Heart left ventricle (tissue), 16 donors: ENCODE data around the gene PRKAR1B. TPM values are rescaled to one million over a fixed set of nuclear protein-coding genes. Genes with fewer than 3 reads are reported as not detected.
A peak's percentile ranks its signal among the peaks of the same experiment; 100 is the strongest.

Source experiments
- ATAC-seq, 4 donors: fragments of 200-7000 bp; cut with Tn5 transposase; one replicate each; pipeline ENCODE4 v1.9.1; 2020 to 2022; ENCODE audit warnings: moderate library complexity in 4 of 4, mild to moderate bottlenecking in 3 of 4, moderate number of reproducible peaks in 1 of 4
- DNase-seq, 5 donors: peaks; one replicate each; pipeline ENCODE4 v3.0.0-alpha.2; 2020
- H3K27ac ChIP-seq, 12 donors: fragments of 200-600 bp; sonication (generic) in 4 of 12; one replicate each; pipeline versions ENCODE4 v1.5.0 to v1.8.0; 2016 to 2022; ENCODE audit warnings: mild to moderate bottlenecking in 2 of 12
- H3K27me3 ChIP-seq, 9 donors: fragments of 200-600 bp; sonication (generic) in 2 of 9; one replicate each; pipeline versions ENCODE4 v1.5.1 to v1.8.0; 2016 to 2022; ENCODE audit warnings: mild to moderate bottlenecking in 3 of 9
- H3K36me3 ChIP-seq, 9 donors: fragments of 200-600 bp; sonication (generic) in 2 of 9; one replicate each; pipeline versions ENCODE4 v1.5.0 to v1.8.0; 2018 to 2022; ENCODE audit warnings: mild to moderate bottlenecking in 2 of 9
- H3K4me1 ChIP-seq, 12 donors: fragments of 200-600 bp; sonication (generic) in 4 of 12; one replicate each; pipeline versions ENCODE4 v1.5.0 to v1.8.0; 2016 to 2022; ENCODE audit warnings: mild to moderate bottlenecking in 3 of 12
- H3K4me3 ChIP-seq, 12 donors: fragments of 200-600 bp; sonication (generic) in 4 of 12; one replicate each; pipeline versions ENCODE4 v1.5.0 to v1.8.0; 2017 to 2022; ENCODE audit warnings: mild to moderate bottlenecking in 9 of 12, moderate library complexity in 4 of 12
- H3K9me3 ChIP-seq, 12 donors: fragments of 200-600 bp; sonication (generic) in 4 of 12; one replicate each; pipeline versions ENCODE4 v1.5.0 to v1.8.0; 2016 to 2022; ENCODE audit warnings: mild to moderate bottlenecking in 1 of 12
- CTCF ChIP-seq, 12 donors: fragments of 200-600 bp; sonication (generic) in 4 of 12; IDR thresholded peaks; one replicate each; pipeline versions ENCODE4 v1.5.0 to v1.8.0; 2018 to 2022; ENCODE audit warnings: antibody characterized with exemption in 12 of 12, mild to moderate bottlenecking in 5 of 12
- POLR2A ChIP-seq, 2 donors: fragments of 450-650 bp; IDR thresholded peaks; one replicate each; pipeline ENCODE4 v1.6.1; 2017; ENCODE audit warnings: antibody characterized with exemption in 2 of 2, mild to moderate bottlenecking in 2 of 2, moderate library complexity in 2 of 2
- WGBS, 4 donors: extraction: QIAGEN DNeasy Blood & Tissue Kit in 2 of 4; methylation state at CpG; one replicate each; pipeline versions ENCODE4 v1.1.5 to v1.1.7; 2013 to 2018; 5-methylcytosine and 5-hydroxymethylcytosine counted together
- intact Hi-C, 10 donors: fragments of 100-400 bp; cut with DNase I; formaldehyde crosslinking; loops; one replicate each; pipeline versions ENCODE4 v1.11.1 to v1.14.2; 2022
- polyA plus RNA-seq, 2 donors: library from polyadenylated mRNA; stranded (reverse); fragments of 200-250 nt; gene quantifications; one replicate each; pipeline ENCODE4 v1.2.3, GENCODE V29; 2013
- total RNA-seq, 9 donors: library from RNA; depleted of rRNA in 2 of 9; stranded (reverse); fragments of >200 nt in 2 of 9; fragmentation: NEBNext Ultra II Directional in 3 of 9; extraction: Animal tissue kit (Norgen Biotek cat#: 25700) in 3 of 9; gene quantifications; one replicate each; pipeline versions ENCODE4 v1.1.0 to v1.2.4, GENCODE V29; 2016 to 2023
- donor health status: ischemic (EF 13 %, LVEDD 7.1; RV severe dilation, severe dysfunction).
- donor health status: healthy with polysubstance abuse.
- donor health status: DM: no; HTN: yes; CAD: no.
- donor health status: DM: no; HTN: no; CAD: no.
- donor health status: ischemic (EF 25% LVEDD 6.9; RV normal size, moderate dysfunction).
- donor health status: ischemic (EF 25% LVEDD 5.7; RV mildly dilated, moderate dysfunction).
- donor health status: healthy.
- donor health status: DM: yes; HTN: yes; CAD: no.
- donor health status: ischemic (EF 35%, LVEDD 5.7; RV mildly dilated, moderate dysfunction).
- donor health status: nonischemic (EF 11% LVEDD 7.7; RV severe dilation, severe dysfunction).
- donor health status: DM: yes; HTN: yes; CAD: no.
- donor health status: PGD.
- donor health status: ischemic (EF 29% LVEDD 5.4; RV normal size, mild dysfunction).
- donor health status: nonischemic (EF 23%, LVEDD 6.1; RV moderate dilation, normal function).

PRKAR1B gene
- total and polyA plus RNA-seq, 11 donors, result 4.1 to 22.2 (median 17.9) TPM

- Histone ChIP-seq H3K9me3 (no peaks in the 10 kb centered on the region), H3K36me3 (no peaks in the 10 kb centered on the region), H3K4me1 (peaks cover 0 to 33% (median 20%) of the 10 kb centered on the region in 12 donors), H3K27me3 (no peaks in the 10 kb centered on the region), H3K27ac (peak overlapping the region in 11 of 12 donors; percentile 24 to 78 (median 66)), H3K4me3 (no peak overlapping the region)
- intact Hi-C loops, result loop anchor here in 1 of 10 donors (5.0 kb wide), 1 partner anchor 56 kb away; no protein-coding TSS in a partner anchor
- ATAC-seq (peak in 2 of 4 donors; percentile 3 to 24), DNase-seq (no peak)
- TF ChIP-seq CTCF (IDR thresholded peaks at IDR 0.05) (no peak), POLR2A (IDR thresholded peaks at IDR 0.05) (no peak)
- 58 to 74% (median 67%) methylated on average over 14 of the region's 14 CpGs for whole genome bisulfite sequencing, 4 donors
Measured at GRCh38 chr7:611281-611810, 115.7 kb downstream of the PRKAR1B start.

- no peak for TF ChIP-seq CTCF (IDR thresholded peaks at IDR 0.05)
- TF ChIP-seq POLR2A (IDR thresholded peaks at IDR 0.05), result no peak
- H3K4me1 ChIP-seq, result peaks cover 0 to 37% (median 20%) of the 10 kb centered on the region in 12 donors
- peaks cover 0 to 5% (median 0%) of the 10 kb centered on the region in 9 donors for H3K36me3 ChIP-seq
- peak in 4 of 5 donors; percentile 32 to 82 (median 56) for DNase-seq
- peak; percentile 77 to 95 (median 92) for ATAC-seq
- intact Hi-C loops, result loop anchor here in 1 of 10 donors (5.0 kb wide), 1 partner anchor 57 kb away; no protein-coding TSS in a partner anchor
- no peaks in the 10 kb centered on the region for H3K9me3 ChIP-seq
- H3K27me3 ChIP-seq, result no peaks in the 10 kb centered on the region
- no peak overlapping the region for H3K4me3 ChIP-seq
- peak overlapping the region; percentile 14 to 78 (median 63) for H3K27ac ChIP-seq
- WGBS, 4 donors, result 42 to 58% (median 46%) methylated on average over 21 of the region's 21 CpGs
Measured at GRCh38 chr7:610531-611280, 116.4 kb downstream of the PRKAR1B start.

- no peaks in the 10 kb centered on the region for H3K27me3 ChIP-seq
- 85 to 89% (median 86%) methylated on average over 8 to 10 of the region's 10 CpGs for WGBS, 4 donors
- no peaks in the 10 kb centered on the region for H3K9me3 ChIP-seq
- peaks cover 0 to 43% (median 21%) of the 10 kb centered on the region in 12 donors for H3K4me1 ChIP-seq
- ATAC-seq (no peak), DNase-seq (peak in 1 of 5 donors; percentile 52)
- intact Hi-C loops, result loop anchor here in 1 of 10 donors (5.0 kb wide), 1 partner anchor 57 kb away; no protein-coding TSS in a partner anchor
- peaks cover 0 to 11% (median 0%) of the 10 kb centered on the region in 9 donors for H3K36me3 ChIP-seq
- no peak overlapping the region for H3K4me3 ChIP-seq
- TF ChIP-seq POLR2A (IDR thresholded peaks at IDR 0.05) (no peak), CTCF (IDR thresholded peaks at IDR 0.05) (no peak)
- H3K27ac ChIP-seq, result peak overlapping the region; percentile 14 to 78 (median 63)
Measured at GRCh38 chr7:610141-610530, 116.9 kb downstream of the PRKAR1B start.

- WGBS, 4 donors, result 91 to 97% (median 96%) methylated on average over 7 of the region's 7 CpGs
- intact Hi-C loops, result no loop called here
- Histone ChIP-seq H3K4me1 (peaks cover 0 to 51% (median 28%) of the 10 kb centered on the region in 12 donors), H3K27me3 (no peaks in the 10 kb centered on the region), H3K36me3 (peaks cover 0 to 14% (median 0%) of the 10 kb centered on the region in 9 donors), H3K9me3 (no peaks in the 10 kb centered on the region), H3K4me3 (no peak overlapping the region), H3K27ac (no peak overlapping the region)
- no peak for ATAC-seq
- peak in 1 of 5 donors; percentile 20 for DNase-seq
- TF ChIP-seq POLR2A (IDR thresholded peaks at IDR 0.05), result no peak
- no peak for TF ChIP-seq CTCF (IDR thresholded peaks at IDR 0.05)
Measured at GRCh38 chr7:609365-609764, 117.7 kb downstream of the PRKAR1B start.
